ENCODE measurements around the gene GPR146. TPM values are rescaled to one million over a fixed set of nuclear protein-coding genes. Genes with fewer than 3 reads are reported as not detected.

GPR146 gene
- total and polyA plus RNA-seq, 10 donors: 3.9 to 19.2 (median 10.1) TPM

DNA sequence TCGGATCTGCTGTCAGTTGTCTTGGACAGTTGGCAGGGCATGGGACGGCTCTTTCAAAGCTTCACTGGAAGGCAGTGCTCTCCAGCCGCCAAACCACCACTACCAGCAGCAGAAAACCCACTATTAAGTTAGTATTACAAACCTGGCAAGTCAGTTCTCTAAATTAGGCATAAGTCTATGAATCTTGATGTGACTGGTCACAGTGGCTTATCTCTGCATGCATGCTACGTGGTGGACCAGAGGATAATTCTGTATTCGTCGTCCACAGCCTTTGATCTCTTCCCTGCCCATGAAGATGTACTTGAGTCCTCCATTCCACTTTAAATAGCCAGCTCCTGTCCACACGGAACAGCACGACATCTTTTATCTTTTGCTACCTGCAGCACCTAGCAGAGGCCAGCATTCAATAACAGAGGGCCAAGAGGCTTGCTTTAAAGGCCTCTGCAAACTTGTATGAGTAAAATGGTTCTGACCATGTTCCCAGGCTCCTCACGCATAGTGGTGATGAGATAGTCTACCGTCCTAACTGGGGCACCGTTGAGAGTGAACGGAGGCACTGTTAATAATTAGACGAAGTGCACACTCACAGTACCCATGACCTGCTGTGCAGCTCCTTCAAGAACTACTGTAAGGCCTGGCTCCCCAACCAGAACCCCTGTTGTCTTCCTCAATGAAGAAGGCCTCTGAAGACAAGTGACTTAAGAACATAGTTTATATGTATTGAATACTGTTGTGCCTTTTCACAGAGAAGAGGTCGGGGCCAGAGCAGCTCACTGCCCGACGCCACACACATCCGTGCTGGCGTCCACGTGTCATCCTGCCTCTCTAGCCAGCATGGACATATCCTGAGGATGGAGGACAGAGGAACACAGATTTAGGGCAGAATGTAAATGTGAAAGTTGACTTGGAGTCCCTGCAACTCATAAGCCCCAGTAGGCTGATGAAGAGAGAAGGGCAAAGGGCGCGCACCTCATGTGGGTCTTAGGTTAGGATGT is 1.0 kb downstream of the GPR146 start:
- 77 to 88% (median 84%) methylated on average over 21 of the region's 21 CpGs for WGBS, 5 donors
- H3K36me3 ChIP-seq: no peaks in the 10 kb centered on the region
- H3K27ac ChIP-seq: peak overlapping the region in 7 of 8 donors; percentile 39 to 88 (median 82)
- peaks cover 30 to 98% (median 75%) of the 10 kb centered on the region in 6 donors for H3K4me1 ChIP-seq
- intact Hi-C loops (cut with DNase I; ENCODE audit: low total_unique reads): no loop called here
- peaks cover 0 to 12% (median 0%) of the 10 kb centered on the region in 7 donors for H3K27me3 ChIP-seq (replicated peaks in 1 of 7)
- peak; percentile 55 for DNase-seq
- H3K9me3 ChIP-seq: no peaks in the 10 kb centered on the region
- no peak for TF ChIP-seq POLR2AphosphoS5 (IDR thresholded peaks at IDR 0.05)
- TF ChIP-seq, protein P1, sequence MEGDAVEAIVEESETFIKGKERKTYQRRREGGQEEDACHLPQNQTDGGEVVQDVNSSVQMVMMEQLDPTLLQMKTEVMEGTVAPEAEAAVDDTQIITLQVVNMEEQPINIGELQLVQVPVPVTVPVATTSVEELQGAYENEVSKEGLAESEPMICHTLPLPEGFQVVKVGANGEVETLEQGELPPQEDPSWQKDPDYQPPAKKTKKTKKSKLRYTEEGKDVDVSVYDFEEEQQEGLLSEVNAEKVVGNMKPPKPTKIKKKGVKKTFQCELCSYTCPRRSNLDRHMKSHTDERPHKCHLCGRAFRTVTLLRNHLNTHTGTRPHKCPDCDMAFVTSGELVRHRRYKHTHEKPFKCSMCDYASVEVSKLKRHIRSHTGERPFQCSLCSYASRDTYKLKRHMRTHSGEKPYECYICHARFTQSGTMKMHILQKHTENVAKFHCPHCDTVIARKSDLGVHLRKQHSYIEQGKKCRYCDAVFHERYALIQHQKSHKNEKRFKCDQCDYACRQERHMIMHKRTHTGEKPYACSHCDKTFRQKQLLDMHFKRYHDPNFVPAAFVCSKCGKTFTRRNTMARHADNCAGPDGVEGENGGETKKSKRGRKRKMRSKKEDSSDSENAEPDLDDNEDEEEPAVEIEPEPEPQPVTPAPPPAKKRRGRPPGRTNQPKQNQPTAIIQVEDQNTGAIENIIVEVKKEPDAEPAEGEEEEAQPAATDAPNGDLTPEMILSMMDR (IDR thresholded peaks at IDR 0.05 in 8 of 11, conservative IDR thresholded peaks at IDR 0.05 in 3 of 11): peak in 2 of 11 experiments; percentile 1 to 6
- H3K4me3 ChIP-seq: peak overlapping the region; percentile 58 to 86 (median 74)

DNA sequence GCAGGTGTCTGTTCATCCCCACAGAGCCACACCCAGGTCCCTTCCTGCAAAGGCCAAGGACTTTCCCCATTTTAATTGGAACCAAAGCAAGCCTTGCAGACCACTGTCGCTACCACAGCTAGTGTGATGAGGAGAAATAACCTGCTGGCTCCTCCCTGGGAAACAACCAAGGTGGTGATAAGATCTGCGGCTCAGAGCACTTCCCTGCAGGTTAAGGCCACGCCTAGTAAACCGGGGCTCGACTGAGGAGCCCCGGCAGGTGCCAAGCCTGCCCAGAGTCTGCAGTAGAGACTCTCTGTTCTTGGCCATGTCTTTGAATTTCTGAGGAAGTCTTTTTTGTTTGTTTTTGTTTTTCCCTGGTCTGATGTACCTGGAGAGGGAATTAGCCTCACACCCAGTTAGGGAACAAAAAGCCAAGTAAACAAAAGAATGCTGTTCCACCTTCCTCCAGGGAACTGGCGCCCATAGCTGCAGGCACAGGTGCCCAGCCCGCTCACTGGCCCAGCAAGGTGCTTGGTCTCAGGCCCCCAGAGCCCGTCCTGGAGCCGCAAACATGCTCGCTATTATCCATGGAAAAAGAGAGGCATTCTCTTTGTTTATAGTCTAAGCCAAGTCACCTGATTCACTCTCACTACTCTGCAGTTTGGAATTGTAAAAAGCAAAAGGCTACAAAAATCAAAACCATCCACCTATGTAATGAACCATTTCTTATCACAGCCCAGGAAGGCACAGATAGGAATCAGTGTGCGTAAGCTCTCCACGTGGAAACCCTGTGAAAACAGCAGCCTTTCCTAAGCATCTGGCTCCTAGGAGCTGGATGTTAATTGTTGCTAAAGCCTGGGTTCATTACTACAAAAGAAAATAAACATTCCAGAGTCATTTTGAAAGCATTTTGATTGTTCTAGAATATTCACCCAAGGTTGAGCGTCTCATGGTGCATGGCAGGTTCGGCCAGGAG is 2.7 kb downstream of the GPR146 start:
- TF ChIP-seq POLR2A (IDR thresholded peaks at IDR 0.05) (no peak), POLR2AphosphoS5 (IDR thresholded peaks at IDR 0.05) (peak in 1 of 3 donors; percentile 13)
- TF ChIP-seq, protein P1 (IDR thresholded peaks at IDR 0.05 in 8 of 11, conservative IDR thresholded peaks at IDR 0.05 in 3 of 11): no peak
- intact Hi-C loops (cut with DNase I; ENCODE audit: low total_unique reads): no loop called here
- peaks cover 30 to 98% (median 83%) of the 10 kb centered on the region in 6 donors for H3K4me1 ChIP-seq
- H3K27me3 ChIP-seq (replicated peaks in 1 of 7): peaks cover 0 to 20% (median 0%) of the 10 kb centered on the region in 7 donors
- H3K4me3 ChIP-seq: no peak overlapping the region
- peak; percentile 45 for DNase-seq
- H3K27ac ChIP-seq: peak overlapping the region in 5 of 8 donors; percentile 15 to 48 (median 28)
- H3K9me3 ChIP-seq: no peaks in the 10 kb centered on the region
- WGBS, 5 donors: 73 to 88% (median 82%) methylated on average over 15 of the region's 15 CpGs
- no peaks in the 10 kb centered on the region for H3K36me3 ChIP-seq

DNA sequence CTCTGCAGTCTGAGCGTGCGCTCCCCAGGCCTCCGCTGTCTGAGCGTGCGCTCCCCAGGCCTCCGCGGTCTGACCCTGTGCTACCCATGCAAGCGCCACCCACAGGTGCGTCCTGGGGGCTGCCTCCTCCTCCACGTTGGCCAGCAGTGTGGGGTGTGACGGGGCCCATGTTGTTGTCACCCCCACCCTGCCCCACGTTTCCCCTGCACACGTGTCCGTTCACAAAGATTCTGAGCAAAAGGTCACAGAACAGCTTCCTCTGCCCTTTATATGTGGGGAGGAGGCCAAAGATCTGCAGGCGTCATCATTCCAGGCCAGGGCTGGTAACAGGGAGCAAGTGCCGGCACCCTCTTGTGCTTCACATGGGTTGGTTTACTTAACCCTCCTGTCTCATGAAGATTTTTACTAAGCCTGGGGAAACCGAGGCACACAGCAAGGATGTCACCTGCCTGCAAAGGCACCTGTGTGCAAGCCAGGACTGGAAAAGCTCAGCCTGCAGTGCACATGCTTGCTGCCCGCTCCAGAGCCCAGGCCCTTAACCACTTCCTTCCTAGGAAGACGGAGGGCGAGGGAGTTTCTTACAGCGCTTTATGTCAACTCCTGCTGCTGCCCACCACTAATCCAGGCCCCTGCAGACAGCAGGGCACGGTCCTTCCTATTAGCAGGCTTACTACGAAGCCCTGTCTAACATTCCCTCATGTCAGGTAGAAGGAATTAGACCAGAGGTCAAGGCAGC is 4.8 kb downstream of the GPR146 start:
- no peaks in the 10 kb centered on the region for H3K9me3 ChIP-seq
- H3K27ac ChIP-seq: peak overlapping the region in 5 of 8 donors; percentile 30 to 57 (median 48)
- H3K36me3 ChIP-seq: no peaks in the 10 kb centered on the region
- WGBS, 5 donors: 28 to 45% (median 41%) methylated on average over 7 to 23 of the region's 23 CpGs
- peaks cover 0 to 20% (median 0%) of the 10 kb centered on the region in 7 donors for H3K27me3 ChIP-seq (replicated peaks in 1 of 7)
- intact Hi-C loops (cut with DNase I; ENCODE audit: low total_unique reads): no loop called here
- no peak overlapping the region for H3K4me3 ChIP-seq
- DNase-seq: peak; percentile 78
- H3K4me1 ChIP-seq: peaks cover 28 to 98% (median 86%) of the 10 kb centered on the region in 6 donors
- TF ChIP-seq POLR2AphosphoS5 (IDR thresholded peaks at IDR 0.05) (peak; percentile 51 to 64 (median 55)), POLR2A (IDR thresholded peaks at IDR 0.05) (no peak)
- TF ChIP-seq, protein P1 (IDR thresholded peaks at IDR 0.05 in 8 of 11, conservative IDR thresholded peaks at IDR 0.05 in 3 of 11): no peak
